ENCODE results near the gene PLVAP.

Gene PLVAP

DNA sequence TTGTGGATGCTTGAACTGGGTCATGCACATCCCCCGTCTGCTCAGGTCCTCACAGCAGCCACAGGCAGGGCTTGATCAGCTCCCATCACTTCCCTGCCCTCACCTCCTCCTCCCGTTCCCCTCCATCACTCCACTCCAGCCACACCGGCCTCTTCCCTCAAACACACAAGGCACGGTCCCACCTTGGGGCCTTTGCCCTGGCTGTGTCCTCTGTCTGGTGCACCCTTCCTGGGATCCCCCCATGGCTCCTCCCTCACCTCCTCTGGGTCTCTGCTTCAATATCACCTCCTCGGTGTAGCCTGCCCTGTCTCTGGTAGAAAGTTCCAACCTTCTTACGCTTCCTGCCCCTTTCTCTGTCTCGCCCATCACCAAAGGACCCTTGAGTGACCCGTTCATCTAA, 23.8 kb downstream of the PLVAP start:
- no peak for DNase-seq

DNA sequence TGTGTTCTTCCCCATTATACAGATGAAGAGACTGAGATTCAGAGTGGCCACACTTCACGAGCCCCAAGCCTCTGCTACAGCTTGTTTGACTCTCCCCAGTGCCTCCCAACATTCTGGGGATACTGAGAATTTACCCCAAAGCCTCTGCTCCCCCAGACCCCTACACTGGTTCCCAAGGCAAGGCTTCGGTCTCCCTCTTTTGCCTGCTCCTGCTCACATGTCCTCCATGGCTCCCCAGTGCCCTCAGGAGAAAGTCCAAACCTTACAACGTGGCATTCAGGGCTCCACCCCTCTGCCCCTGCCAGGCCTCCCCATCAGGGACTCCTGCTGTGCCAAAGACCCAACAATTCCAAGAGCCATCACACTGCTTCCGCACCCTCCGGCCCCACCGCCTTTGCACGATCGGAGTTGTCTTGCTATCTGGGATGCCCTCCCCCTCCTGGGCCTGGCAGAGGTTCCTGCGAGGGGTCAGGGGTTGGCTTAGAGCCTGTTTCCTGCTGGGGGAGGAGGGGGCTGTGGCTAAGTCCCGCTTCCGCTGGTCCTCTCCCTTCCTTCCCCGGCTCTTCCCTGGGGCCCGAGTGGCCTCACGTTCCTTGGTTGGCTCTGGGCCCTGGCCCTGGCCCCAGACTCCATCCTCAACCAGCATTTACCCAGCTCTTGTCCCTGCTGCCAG, 24.4 kb downstream of the PLVAP start:
- no peak for DNase-seq

DNA sequence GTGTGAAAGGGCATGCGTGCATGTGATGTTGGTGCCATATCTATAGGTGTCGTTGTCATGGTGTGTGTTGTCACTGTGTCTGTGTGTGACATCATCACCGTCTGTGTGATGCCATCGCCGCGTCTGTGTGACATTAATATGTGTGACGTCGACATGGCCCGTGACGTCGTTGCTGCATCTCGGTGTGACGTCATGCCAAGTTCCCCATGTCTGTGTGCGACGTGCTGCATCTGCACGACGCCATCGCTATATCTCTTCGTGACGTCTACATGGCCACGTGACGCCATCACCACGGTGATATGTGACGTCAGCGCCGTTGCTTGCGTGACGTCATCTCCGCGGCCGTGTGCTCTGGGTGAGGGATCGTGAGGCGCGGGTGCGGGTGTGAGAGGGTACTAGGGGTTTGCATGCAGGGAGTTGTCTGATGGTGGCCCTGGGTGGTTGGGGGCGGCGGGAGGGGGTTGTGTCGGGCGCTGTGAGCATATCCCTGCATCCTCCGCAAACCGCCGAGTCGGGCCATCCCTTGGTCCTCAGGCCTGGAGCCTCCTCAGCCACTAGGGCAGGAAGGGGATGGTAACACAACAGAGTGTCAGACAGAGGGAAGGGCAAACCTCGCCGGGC, 25.2 kb downstream of the PLVAP start:
- DNase-seq, result no peak

DNA sequence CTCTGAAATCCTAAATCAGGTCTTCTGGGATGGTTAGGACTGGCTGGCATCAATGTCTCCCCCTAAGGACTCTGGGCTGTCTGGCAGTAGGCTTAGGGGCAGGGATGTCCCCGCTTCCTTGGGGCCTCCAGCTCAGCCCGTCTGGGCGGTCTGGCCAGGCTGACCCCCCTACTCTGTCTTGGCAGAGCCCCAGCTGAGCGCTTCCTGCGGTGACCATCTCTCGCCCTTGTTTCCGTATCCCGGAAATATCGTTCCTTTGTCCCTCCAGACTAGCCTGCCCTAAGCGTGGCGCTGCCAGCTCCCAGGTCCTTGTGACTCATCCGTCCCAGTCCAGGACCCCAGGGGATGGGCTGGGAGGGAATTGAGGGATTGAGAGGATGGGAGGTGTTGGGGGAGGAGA, 28.4 kb downstream of the PLVAP start:
- DNase-seq, result no peak

DNA sequence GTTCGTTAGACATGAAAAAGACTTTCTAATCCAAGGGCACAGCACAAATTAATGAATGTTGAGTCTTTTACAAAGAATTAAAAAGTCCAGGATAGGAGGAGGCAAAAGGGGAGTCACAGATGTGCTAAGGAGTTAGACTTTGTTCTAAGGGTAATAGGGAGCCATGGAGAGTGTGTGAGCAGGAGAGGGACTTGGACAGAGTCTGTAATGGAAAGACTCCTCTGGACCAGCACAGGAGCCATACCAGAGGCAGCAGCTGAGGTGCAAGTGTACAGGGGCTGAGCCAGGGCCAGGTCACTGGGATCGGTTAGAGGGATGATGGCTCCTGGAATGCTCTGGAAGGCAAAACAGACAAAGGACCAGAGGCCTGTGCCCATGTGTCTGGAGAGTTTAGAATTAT, 29.3 kb downstream of the PLVAP start:
- no peak for DNase-seq

DNA sequence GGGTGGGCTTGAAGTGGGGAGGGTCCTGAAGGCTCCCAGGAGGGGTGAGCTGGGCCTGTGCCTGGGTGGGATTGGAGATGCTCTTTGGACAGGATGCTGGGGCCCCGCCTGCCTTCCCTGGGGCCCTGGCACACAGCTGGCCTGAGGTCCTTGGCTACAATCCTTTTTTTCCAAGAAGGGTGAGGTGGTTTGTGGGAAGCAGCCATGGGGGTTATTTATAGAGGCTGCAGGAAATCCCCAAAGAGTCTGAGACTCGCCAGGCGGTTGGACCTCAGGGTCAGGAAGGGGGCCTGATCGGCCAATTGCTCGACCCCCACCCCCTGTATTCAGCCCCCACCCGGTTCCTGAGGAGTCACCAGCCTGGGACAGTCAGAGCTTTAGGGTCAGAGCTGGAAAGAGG, 29.8 kb downstream of the PLVAP start:
- DNase-seq, result no peak

DNA sequence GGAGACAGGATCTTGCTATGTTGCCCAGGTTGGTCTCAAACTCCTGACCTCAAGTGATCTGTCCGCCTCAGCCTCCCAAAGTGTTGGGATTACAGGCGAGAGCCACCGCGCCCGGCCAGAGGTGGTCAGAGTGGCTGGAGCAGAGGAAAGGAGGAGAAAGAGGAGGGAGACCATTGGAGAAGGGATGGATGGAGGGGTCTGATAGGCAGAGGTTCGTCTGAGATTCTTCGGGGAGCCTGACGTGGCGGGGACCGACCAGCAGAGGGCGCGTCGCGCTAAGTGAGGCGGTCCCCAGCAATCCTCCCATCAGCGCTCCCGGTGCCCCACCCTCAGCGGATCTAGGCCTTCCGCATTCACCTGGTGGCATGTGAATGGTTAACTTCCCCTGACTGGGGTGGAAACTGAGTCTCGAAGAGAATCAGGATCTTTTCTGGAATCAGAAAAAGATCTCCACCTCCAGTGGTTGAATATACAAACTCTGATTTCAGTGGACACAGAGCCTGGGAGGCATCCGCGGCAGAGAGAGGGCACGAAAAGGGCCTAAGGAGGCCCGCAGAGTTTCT, 31.0 kb downstream of the PLVAP start:
- DNase-seq, result peak; percentile 76

DNA sequence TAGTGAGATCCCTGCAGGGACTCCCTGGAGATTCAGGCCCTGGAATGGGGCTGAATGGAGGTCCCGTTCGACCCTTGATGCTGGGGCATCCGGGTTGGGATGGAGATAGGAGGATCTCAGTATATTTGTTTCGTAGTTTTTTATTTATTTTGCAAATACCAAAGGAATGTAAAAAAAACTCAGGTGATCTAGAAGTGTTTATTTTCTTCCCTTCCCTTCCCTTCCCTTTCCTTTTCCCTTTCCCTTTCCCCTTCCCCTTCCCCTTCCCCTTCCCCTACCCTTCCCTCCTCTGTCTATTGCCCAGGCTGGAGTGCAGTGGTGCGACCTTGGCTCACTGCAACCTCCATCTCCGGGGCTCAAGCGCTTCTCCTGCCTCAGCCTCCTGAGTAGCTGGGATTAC, 35.3 kb downstream of the PLVAP start:
- DNase-seq, result no peak

DNA sequence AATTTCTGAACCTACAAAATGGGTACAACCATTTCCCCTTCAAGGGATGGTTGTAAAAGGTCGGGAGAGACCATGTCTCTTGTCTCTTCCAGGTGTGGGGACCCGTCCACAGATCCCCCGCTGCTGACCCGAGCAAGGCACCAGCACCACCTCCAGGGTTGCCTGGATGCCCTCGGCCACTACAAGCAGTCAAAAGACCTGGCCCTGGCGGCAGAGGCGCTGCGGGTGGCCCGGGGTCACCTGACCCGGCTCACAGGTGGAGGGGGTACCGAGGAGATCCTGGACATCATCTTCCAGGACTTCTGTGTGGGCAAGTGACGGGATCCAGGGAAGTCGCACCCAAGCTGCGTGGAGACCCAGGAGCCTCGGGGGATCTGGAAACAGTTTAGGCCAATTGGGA, 35.8 kb downstream of the PLVAP start:
- no peak for DNase-seq

DNA sequence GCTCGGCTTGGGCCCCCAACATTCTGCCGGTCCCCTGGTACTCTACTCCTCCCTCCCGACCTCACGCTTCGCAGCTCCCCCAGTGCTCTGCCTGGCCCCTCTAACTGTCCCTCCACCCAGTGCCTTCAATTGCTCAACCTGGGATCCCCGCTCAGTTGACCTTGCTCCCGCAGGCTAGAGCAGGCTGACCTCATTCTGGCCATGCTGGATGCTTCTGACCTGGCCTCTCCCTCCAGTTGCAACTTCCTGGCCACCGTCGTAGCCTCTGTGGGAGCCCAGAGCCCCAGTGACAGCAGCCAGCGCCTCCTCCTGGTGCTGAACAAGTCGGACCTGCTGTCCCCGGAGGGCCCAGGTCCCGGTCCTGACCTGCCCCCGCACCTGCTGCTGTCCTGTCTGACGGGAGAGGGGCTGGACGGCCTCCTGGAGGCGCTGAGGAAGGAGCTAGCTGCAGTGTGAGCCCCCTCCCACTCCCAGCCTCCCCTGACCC, 36.2 kb downstream of the PLVAP start:
- no peak for DNase-seq

DNA sequence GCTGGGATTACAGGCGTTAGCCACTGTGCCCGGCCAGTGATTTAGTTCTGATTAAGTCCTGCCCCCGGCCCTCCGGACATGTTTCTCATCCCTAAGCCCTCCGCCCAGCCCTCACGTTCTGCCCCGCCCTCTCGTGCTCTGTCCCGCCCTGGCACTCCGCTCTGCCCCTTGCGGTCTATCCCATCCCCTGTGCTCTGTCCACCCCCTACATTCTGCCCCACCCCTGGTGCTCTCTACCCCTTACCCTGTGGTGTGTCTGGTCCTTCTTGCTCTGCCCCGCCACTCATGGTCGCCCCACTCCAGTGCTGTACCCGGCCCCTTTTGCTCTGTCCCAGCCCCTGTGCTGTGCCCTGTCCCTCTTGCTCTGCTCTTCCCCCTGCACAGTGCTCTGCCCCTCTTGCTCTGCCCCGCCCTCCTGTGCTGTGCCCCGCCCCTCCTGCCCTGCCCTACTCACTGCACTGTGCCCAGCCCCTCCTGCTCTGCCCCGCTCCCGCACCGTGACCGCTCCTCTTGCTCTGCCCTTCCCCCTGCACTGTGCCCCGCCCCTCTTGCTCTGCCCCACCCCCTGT, 36.8 kb downstream of the PLVAP start:
- DNase-seq, result no peak

DNA sequence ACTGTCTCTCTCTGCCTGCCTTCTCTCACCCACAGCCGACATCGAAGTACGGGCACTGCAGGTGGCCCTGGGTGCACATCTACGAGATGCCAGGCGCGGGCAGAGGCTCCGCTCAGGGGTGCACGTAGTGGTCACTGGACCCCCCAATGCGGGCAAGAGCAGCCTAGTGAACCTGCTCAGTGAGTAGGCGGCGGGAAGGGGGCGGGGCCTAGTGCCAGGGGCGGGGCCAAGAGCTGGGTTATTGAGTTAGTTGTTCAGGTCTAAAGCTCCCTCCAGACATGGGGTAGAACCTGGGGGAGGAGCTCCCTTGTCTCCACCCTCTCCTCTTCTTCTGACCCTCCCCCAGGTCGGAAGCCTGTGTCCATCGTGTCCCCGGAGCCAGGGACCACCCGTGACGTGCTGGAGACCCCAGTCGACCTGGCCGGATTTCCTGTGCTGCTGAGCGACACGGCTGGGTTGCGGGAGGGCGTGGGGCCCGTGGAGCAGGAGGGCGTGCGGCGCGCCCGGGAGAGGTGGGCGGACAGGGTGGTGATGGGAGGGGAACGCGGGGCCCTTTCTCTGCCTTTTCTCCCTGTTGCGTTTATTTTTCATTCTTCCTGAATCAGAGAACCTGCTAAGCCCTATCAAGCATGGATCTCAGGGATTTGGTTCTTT, 37.9 kb downstream of the PLVAP start:
- DNase-seq, result peak; percentile 26

DNA sequence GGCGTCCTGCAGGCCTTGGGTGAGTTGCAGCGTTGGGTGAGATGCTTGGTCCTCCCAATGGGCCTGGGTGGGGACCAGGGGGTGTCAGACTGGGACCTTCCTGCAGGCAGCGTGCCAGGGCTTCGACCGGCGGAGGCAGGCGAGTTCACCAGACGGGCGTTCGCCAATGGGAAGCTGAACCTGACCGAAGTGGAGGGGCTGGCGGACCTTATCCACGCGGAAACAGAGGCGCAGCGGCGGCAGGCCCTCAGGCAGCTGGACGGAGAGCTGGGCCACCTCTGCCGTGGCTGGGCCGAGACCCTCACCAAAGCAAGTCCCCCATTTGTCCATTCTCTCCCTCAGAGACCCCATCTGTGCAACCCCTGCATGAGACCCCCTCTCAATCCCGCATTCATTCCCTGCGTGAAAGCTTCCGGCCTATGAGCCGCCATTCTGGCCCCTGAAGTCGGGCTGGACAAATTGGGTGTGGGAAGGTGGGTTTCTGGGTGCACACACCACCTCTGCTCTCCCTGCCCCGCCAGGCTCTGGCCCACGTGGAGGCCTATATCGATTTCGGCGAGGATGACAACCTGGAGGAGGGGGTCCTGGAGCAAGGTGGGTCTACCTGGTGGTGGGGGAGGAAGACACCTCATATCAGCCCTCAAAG, 38.6 kb downstream of the PLVAP start:
- no peak for DNase-seq

DNA sequence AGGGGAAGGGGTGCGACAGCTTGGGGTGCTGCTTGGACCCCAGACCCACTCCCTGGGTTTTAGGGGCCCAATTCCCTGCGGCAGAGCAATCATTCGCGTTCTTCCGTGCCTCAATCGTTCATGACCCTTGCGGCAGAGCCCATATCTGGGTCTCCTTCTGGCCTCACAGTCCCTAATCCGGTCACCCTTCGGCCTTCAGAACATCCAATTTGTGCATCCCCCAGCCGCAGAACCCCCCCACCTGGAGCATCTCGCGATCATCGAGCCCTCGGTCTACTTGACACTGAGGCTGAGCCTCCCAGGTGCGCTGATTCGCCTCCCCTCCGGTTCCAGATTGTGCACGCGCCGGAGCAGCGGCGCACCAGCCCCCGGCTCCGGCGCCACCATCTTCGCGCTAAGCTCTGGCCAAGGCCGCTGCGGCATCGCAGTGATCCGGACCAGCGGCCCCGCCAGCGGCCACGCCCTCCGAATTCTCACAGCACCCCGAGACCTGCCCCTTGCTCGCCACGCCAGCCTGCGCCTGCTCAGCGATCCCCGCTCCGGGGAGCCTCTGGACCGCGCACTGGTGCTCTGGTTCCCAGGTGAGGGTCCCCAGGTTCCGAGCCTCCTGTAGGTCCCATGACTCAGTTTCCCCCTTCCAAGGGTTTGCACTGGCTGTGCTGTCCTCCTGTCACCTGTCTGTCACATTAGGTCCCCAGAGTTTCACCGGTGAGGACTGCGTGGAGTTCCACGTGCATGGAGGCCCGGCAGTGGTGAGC, 39.3 kb downstream of the PLVAP start:
- DNase-seq, result no peak

DNA sequence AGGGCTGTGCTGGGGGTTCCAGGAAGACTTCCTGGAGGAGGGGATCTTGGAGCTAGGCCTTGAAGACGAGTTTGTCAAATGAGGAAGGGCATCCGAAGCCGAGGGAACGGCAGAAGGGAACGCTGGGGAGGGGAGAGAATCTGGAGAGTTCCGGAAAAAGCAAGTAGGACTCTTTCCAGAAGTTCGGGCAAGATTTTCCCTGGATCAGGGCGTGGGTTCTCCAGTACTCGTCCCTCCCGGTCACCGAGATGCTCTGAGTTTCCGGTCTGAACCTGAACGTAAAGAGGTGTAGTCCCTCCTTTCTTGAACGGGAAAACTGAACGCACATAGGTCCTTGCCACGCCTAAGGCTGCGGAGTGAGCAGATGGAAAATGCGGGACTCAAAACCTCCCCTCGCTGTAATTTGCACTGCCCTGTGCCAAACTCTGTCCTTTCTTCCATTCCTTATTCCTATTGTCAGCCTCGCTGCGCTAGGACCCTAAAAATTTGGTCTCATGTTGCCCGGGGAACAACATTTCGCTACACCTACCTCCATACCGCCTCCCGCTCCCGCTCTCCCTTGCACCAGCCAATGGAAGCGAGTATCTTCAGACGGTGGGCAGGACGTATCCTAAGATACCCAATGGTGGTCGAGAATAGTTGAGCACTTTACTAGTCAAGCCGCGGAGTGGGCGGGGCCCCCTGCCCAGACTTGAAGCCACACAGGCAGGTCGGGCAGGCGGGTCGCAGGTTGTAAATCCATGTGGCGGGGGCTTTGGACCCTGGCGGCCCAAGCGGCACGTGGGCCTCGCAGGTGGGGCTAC, 40.1 kb downstream of the PLVAP start, which contains the start of gene GTPBP3:
GTPBP3 (plus strand) TSS at position 682 of the 803 bp plus-strand sequence; CDS start at position 741, 59 bp downstream.
- peak; percentile 91 for DNase-seq

DNA sequence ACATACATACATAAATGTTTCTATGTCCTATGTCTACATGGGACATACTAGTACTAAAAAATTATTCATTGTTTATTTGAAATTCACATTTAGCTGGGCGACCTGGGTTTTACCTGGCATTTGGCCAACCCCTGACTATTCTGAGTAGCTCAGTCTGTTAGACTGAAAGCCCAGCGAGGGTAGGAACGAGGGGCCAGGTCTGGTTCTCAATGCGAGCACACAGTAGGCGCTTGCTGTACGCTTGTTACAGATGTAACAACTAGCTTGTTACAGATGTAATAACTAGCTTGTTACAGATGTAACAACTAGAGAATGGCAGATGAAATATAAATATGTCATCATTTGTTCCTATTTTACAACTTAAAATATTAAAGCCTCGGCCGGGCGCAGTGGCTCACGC, 41.6 kb downstream of the PLVAP start:
- DNase-seq, result no peak

DNA sequence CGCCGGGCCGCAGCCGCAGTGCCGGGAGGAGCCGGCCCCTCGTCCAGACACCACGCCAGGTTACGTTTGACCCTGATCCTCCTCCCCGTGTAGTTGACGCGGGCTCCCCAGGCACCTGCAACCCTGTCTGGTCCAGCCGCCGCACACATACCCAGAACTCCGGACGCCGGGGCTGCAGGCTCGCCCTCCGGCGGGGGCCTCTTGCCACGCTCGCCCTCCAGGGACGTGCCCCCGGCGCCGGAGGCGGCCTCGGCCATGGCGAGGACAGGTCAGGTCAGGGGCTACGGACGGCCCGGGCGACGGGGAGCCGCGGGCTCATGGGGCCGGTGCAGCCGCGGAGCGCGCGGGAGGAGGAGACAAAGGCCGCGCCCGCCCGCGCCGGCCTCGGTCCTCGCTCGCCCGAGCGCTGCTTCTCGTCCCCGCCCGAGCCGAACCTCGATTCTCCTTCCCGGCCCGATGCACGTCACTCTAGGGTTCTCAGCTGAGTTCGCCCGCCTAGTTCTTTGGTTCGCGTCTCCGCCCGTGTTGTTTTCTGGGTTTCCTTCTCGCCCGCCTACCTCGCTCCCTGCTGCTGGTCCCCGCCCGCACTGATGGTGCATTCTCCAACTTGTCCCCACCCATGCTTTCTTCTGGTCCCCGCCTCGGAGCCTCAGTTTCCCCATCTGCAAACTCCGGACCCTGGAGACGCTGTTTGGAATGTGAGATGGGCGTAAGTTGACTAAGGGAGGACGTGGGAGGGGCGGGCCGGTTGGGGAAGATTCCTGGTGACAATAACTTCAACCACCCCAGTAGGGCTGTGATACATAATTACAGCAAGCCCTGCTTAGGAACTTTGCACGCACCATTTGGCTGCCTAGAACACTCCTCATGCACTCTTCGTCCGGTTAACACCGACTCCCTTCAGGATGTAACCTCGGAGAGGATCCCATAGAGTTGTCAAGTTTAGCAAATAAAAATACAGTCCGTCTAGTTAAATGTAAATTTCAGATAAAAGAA, 42.4 kb downstream of the PLVAP start, which contains the start of gene ANO8:
ANO8 (minus strand) TSS at position 442 of the 996 bp plus-strand sequence; CDS start at position 257, 185 bp downstream.
- DNase-seq, result peak; percentile 97

DNA sequence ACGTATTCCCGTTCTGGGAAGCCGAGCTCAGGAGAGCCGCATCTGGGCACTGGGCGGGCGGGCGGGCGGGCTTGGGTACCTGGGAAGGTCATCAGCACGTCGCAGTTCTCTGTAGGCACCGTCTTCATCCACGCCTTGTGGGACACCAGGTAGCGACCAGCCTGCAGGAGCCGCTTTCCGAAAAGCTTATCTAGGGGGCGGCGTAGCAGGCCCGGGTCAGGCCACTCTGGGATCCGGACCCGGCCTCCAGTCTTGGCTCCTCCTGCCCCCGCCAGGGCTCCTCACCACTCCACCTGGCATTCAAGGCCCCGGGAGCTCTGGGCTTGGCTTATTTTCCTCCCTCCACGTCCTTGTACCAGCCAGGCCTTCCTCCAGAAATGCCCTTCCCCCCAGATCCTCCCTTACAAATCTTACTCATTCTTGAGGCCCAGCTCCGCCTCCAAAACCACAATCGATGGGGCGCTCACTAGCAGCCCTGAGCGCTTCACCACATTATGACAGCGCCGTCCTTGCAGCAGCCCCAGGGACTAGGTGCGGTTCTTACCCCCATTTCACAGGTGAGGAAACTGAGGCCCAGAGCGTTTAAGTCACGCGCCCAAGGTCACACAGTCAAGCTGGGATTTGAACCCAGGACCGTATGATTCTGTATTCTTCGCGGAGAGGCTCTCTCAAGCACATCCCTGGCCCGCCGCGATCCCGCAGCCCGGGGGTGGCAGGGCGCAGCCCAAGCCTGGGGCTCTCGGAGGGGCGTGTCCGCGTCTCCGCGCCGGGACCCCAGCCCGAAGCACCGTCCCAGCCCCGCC, 43.3 kb downstream of the PLVAP start:
- DNase-seq, result peak; percentile 51
